Osteocyte (in vitro differentiated cells): Measurements from ENCODE around the gene RGS2. TPM values are rescaled to one million over a fixed set of nuclear protein-coding genes. Genes with fewer than 3 reads are reported as not detected.

Experiments
- DNase-seq: peaks from one replicate; pipeline ENCODE4 v3.0.0; 2021; ENCODE audit warnings: mixed read lengths; ENCODE audit not compliant: unreplicated experiment; ENCODE audit errors: extremely low spot score
- H3K27ac Mint-ChIP-seq: one replicate; pipeline ENCODE4 v1.8.0; 2021; ENCODE audit warnings: mild to moderate bottlenecking, mixed read lengths; ENCODE audit not compliant: unreplicated experiment
- H3K27me3 Mint-ChIP-seq: one replicate; pipeline ENCODE4 v1.8.0; 2021; ENCODE audit warnings: mixed read lengths; ENCODE audit not compliant: unreplicated experiment
- H3K36me3 Mint-ChIP-seq: one replicate; pipeline ENCODE4 v1.8.0; 2021; ENCODE audit warnings: mixed read lengths; ENCODE audit not compliant: unreplicated experiment
- H3K4me1 Mint-ChIP-seq: one replicate; pipeline ENCODE4 v1.8.0; 2021; ENCODE audit warnings: mixed read lengths; ENCODE audit not compliant: unreplicated experiment
- H3K4me3 Mint-ChIP-seq: one replicate; pipeline ENCODE4 v1.8.0; 2021; ENCODE audit warnings: mild to moderate bottlenecking, moderate library complexity, mixed read lengths; ENCODE audit not compliant: unreplicated experiment
- H3K9me3 Mint-ChIP-seq: one replicate; pipeline ENCODE4 v1.8.0; 2021; ENCODE audit warnings: mixed read lengths; ENCODE audit not compliant: unreplicated experiment
- total RNA-seq: library from RNA; stranded (reverse); gene quantifications from 2 replicates; pipeline ENCODE4 v1.2.1, GENCODE V29; 2021
- TF ChIP-seq, protein P1 (sequence below): fragments of 200-600 bp; sonication (generic); IDR thresholded peaks from 2 replicates; pipeline ENCODE4 v1.5.0; 2021; ENCODE audit warnings: antibody characterized with exemption, mild to moderate bottlenecking, moderate library complexity

Gene RGS2
- total RNA-seq, 1 donor from 2014 or later = 7.6 TPM

DNA sequence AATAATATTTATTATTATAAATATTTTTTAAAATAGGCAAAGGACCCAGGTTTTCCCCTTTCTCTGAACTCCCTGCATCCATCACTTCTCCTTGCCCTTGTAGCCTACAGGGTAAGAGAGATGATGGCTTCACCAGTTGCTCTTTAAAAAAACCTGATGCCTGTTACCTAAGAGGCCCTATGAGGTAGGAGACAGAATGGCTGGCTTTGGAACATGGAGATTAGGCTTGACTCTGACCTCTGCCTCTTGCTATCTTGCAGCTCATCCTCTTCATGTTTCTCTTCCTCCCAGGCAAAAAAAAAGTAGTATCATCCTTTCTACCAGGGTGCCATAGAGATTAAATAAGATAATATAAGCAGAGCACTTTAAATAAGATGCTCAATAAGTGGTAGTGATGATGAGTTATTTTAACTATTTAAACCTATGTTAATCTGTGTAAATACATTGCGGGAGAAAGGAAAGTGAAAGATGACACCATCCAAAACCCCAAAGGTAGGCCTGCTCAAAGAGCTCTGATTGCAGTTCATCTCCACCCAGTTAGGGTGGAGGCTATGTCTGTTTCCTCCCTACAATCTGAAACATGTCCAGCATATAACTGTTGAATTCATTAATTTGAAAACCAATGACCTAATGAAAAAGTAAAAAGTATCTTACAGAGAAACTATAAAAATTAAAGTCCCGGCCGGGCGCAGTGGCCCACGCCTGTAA, 51.8 kb downstream of the RGS2 start:
- TF ChIP-seq, protein P1, sequence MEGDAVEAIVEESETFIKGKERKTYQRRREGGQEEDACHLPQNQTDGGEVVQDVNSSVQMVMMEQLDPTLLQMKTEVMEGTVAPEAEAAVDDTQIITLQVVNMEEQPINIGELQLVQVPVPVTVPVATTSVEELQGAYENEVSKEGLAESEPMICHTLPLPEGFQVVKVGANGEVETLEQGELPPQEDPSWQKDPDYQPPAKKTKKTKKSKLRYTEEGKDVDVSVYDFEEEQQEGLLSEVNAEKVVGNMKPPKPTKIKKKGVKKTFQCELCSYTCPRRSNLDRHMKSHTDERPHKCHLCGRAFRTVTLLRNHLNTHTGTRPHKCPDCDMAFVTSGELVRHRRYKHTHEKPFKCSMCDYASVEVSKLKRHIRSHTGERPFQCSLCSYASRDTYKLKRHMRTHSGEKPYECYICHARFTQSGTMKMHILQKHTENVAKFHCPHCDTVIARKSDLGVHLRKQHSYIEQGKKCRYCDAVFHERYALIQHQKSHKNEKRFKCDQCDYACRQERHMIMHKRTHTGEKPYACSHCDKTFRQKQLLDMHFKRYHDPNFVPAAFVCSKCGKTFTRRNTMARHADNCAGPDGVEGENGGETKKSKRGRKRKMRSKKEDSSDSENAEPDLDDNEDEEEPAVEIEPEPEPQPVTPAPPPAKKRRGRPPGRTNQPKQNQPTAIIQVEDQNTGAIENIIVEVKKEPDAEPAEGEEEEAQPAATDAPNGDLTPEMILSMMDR = no peak
- Mint-ChIP-seq H3K4me3 (no peak overlapping the region), H3K9me3 (no peaks in the 10 kb centered on the region), H3K36me3 (no peaks in the 10 kb centered on the region), H3K27me3 (no peaks in the 10 kb centered on the region), H3K4me1 (no peaks in the 10 kb centered on the region), H3K27ac (no peak overlapping the region)
- no peak for DNase-seq

DNA sequence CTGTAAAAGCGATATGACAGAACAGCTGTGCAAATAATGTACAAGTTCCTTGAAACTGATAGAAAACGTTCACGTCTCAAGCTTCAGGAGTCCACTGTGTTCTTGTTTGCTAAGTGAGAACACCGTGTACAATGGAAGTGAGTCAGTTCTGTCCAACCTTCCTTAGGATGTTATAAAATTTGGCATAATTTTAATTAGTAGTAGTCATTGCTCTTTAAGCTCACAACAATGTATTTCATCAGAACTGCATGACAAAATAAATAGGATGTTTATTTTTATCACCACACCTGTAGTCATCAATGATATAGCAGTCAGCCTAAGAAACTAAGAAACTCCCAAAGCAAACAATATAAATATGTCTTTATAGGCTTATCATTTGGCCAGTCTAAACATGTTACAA, 53.0 kb downstream of the RGS2 start:
- no peak overlapping the region for H3K4me3 Mint-ChIP-seq
- no peak overlapping the region for H3K27ac Mint-ChIP-seq
- no peak for DNase-seq
- H3K4me1 Mint-ChIP-seq = no peaks in the 10 kb centered on the region
- H3K9me3 Mint-ChIP-seq = no peaks in the 10 kb centered on the region
- TF ChIP-seq, protein P1 = no peak
- no peaks in the 10 kb centered on the region for H3K27me3 Mint-ChIP-seq
- H3K36me3 Mint-ChIP-seq = no peaks in the 10 kb centered on the region

Other genes with a start within 250 kb of the RGS2 start
- not detected in 2 replicates for gene RGS1, start 233.3 kb upstream of the RGS2 start, total RNA-seq
- not detected in 2 replicates for gene RGS13, start 172.9 kb upstream of the RGS2 start, total RNA-seq